HG03460 (cell line): ENCODE results near the gene TTC38.
"Not testable (repeated sequence)": the region's sequence is repeated elsewhere in the genome, so short reads cannot be mapped to it uniquely, and the experiment has no call there.

Source experiments
- ATAC-seq: cut with Tn5 transposase; IDR thresholded peaks from one replicate; pipeline ENCODE4 v1.9.1; 2021; ENCODE audit not compliant: unreplicated experiment

The TTC38 gene

DNA sequence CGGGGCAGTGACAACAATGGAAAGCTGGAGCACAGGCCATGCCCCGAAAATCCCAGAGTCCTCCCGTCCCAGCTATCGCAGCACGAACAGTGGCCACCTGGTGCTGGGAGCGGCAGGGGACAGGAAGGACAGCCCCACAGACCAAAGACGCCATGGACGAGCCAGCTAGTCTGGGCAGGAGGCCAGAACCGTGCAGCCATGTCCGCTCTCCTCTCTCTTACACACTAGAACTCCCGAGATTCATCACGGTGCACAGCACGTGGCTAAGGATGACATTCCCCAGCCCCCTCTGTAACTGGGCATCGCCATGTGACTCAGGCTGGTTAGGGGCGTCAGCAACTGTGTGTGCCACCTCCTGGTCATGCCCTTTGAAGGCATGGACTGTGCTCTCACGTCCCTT is 22.3 kb upstream of the TTC38 start:
- no peak for ATAC-seq

DNA sequence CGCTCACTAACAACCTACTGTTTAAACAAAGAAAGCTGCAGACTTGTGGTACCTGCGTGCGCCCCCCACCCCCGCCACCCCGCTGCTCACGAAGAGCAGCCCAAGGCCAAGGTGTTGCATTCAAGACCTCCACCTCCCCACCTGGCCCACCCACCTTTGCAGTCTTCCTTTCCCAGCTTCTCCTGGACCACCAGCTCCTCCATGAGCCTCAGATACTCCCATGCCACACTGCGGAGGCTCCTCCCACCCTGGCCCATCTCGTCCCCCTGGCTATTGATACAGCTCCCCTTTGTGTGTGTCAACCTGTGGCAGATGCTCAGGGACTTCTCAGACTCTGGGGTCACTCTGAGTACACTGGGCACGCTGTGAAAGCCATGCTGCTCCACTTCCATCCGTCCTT is 21.6 kb upstream of the TTC38 start:
- ATAC-seq, result no peak

DNA sequence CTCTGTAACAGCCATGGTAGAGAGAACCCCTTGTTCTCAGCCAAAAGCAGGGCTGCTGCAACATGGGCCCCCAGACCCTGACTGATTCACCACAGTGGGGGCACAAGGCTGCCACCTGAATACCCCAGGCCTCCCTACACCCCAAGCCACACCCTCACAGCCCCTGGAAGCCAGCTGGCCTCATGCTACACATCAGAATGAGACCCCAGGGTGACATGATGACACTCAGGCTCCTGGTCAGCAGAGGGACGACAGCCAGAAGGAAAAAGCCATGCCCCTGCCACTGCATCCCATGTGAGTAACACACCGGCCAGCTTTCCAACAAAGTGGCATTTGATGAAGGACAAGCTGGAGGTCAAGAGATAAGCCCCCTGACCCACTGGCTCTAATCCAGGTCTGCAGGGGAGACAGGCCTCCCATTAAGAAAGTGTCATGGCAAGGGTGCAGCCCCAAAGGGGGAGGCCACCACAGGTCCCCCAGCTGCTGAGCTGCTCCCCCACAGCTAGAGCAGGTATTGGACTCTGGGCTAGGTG is 20.3 kb upstream of the TTC38 start:
- no peak for ATAC-seq

DNA sequence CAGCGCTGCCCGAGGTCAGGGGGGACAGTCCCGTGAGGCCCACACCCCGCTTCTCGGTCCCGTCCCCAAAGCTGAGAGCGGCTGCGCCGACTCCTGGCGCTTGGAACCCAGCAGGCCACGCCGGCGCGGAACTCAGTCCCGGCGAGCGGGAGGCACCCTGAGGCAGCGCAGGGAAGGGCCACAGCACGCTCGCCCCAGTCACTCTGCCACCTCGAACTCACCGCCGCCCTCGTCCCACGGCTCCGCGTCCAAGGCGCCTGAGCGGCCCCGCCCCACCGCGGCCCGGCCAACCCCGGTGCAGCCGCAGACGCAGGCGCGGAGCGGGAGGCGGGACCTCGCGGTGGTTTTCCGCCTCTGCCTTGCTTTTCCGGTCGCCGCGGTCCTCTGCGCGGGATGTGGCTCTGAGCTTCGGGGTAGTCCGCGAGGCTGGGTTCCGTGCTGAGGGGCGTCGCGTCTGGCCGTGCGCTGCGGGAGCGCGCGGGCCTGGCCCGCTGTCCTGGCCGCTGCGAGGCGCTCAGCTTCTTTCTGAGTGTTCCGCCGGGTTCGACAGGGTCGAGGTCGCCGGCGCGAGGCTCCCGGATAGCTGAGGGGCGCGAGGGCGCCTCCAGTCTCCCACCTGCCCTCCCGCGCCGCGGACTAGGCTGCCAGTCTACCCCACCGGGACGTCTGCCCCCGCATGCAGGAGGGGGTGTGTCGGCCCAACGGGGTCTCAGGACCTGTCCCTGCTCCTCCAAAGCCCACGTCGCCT is 17.6 kb upstream of the TTC38 start, which contains the start of gene CDPF1:
Gene CDPF1 (minus strand): TSS at position 259 of the 748 bp plus-strand sequence. CDS start 2,009 bp downstream, outside the sequence.
- ATAC-seq, result peak; percentile 76

DNA sequence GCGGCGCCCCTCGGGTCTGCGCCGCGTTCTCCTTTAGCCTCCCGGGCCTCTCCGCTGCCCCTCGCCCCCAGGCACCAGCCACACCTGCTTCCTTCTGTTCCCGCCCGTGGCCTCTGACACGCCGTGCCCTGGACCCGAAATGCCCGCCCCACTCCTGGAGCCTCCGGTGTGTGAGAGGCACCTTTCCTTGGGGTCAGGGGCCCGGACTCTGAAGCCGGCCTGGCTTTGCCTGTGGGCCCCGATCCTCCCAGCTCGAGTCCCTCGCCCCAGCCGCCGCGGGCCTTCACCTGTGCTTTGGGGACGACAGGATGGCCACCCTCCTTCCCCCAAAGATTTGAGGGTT is 17.1 kb upstream of the TTC38 start:
- peak; percentile 10 for ATAC-seq

DNA sequence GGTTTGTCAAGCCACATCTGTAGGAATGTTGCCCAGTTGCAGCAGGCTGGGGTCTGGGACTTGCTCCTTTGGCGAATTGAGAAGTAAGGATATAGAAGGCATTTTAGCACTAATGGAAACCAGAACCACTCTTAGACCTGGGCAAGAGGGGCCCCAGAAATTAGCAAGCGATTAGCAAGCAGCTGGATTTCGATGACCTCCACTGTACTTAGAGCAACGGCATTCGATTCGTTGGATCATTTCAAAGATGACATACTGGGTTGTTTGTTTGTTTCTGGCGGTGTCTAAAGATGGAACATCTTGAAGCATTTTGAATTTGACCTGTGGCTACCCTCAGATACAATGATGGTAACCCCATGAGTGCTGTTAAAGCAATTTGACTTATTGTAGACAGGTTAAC is 16.5 kb upstream of the TTC38 start:
- no peak for ATAC-seq

DNA sequence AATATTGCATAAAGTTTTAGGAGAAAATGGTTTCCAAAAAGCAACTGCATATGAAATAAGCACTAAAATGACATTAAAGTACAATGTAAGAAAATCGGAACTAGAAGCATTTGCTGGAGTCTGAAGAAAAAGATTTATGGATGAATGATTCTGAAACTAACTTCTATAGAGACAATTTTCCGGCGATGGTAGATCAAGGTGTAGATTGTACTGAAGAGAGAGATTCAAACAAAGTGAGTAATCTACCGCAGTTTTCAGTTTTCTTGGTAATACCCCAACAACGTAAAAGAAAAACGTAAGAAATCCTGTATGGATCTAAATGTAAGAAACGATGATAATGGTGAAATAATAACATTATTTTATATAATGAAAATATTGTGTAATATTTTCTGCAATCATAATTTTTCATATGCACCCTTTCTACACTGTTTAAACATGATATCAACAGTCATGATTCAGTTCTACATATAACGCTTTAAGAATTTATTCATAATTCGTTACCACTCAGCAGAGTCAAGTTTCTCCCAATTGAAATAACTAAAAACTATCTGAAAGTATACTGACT is 15.9 kb upstream of the TTC38 start:
- ATAC-seq, result no peak

DNA sequence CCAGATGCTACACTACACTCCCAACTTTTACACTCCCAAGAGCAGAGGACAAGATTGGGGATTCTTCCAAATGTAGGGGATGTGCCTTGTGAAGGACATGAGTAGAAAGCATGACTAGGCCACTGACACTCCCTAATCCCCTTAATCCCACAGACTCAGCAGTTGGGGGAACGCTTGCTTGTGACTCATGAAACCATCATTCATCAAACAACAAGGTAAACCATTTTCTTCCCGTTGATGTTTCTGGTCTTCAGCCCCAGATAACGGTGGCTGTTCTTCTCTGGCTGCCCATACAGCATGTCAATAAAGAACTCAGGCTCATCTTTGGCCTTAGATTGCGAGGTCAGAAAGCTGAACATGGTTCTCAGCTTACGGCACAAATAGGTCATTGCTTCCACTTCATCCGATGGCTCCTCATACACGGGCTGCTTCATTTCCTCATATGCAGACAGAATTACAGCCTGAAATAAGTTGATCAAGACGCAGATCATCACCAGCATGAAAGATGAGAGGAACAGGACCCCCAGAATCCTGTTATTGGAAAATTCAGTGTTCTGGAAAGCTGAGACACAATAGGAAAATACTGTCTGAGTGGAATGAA is 11.3 kb upstream of the TTC38 start:
- no peak for ATAC-seq

DNA sequence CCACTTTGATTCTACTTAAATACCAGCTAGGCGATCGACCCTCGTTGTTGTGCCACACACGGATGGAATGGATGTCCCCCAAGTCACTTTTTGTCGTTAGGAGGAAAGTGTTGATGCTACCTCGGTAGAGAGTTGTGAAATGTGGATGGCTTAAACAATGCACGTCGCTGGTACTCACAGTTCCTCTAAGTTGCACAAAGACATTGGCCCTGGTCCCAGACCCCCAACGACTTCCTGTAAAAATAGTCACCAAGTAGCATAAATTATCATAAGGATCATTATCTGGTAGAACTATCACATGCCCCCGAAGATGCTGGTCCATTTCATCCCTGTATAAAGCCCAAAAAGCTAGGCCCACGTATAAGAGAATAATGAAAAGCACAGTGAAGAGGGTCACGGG is 8.4 kb upstream of the TTC38 start:
- ATAC-seq, result no peak

DNA sequence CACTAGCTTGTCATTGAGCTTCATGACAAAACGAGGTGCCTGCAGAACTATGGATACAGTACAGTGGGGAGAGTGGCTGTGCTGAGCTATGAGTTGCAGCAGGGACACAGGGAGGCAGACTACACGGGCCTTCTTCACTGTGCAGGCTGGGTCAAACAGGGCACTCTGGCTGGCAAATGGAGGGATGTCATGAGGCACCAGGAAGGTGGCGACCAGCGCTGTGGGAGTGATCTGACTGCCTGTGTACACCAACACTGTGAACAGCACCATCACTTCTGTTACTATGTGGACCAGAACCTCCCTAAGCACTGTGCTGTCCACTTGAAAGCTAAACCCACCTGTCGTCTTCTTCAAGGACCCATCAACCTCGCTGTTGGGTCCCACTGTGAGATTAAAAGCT is 7.8 kb upstream of the TTC38 start:
- no peak for ATAC-seq

DNA sequence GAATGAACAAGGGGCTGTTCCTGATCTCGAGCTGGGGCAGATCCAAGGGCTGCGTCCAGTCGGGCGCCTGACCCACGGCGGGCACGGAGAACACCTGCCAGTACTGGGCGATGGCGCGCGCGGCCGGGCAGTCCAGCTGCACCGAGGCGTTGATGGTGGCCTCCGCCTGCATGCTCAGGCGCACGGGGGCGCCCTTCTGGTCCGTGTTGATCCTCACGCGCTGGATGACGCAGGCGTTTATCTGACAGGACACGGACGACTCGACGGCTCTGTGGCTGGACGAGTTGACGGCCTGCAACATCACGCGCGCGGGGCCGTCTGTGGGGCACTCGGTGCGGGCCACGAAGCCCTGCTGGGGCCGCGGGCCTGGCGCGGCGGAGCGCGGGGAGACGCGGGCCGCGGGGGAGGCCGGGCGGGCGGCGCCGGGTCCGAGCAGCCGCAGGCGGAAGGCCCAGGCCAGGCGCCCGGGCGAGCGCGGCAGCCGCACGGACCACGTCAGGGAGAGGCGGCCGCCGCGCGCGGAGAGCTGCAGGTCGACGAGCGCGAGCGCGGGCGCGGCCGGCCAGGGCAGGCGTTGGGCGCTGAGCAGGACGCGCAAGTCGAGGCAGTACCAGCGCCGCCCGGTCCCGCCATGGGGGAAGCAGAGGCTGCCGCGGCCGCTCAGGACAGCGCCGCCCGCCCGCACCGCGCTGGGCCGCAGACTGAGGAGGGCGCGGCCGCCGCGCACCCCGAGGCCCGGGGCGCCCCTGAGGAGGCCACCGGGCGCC is 5.2 kb upstream of the TTC38 start:
- ATAC-seq, result no peak

DNA sequence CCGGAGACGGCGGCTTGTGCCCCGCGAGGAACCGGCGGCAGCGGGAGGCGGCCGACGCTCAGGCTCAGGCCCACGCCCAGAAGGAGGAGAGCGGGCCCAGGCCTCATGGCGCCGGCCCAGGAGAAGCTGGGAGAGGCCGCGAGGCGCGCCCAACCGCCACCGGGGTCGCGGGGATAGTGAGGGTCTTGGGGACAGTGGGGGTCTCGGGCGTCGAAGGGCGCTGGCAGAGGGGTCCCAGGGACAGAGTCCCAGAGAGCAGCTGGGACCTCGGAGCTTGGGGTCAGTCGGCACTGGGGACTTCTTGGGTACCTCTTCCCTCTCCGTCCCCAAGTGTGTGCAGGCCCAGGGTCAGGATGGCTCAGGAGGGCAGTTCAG is 4.6 kb upstream of the TTC38 start, which contains the start of gene PKDREJ:
Gene PKDREJ (minus strand): TSS at position 128 of the 375 bp plus-strand sequence. CDS start 21 bp downstream, at position 107.
- ATAC-seq, result no peak

DNA sequence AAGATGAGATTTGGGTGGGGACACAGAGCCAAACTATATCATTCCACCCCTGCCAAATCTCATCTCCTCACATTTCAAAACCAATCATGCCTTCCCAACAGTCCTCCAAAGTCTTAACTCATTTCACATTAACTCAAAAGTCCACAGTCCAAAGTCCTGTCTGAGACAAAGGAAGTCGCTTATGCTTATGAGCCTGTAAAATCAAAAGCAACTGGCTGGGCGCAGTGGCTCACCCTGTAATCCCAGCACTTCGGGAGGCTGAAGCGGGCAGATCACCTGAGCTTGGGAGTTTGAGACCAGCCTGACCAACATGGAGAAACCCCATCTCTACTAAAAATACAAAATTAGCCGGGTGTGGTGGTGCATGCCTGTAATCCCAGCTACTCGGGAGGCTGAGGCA is 3.3 kb upstream of the TTC38 start:
- ATAC-seq, result not testable (repeated sequence)

DNA sequence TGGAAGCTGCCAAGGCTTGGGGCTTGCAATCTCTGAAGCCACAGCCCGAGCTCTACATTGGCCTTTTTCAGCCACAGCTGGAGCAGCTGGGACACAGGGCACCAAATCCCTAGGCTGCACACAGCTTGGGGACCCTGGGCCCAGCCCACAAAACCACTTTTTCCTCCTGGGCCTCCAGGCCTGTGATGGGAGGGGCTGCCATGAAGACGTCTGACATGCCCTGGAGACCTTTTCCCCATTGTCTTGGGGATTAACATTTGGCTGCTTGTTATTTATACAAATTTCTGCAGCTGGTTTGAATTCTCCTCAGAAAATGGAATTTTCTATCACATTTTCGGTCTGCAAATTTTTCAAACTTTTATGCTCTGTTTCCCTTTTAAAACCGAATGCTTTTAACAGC is 2.2 kb upstream of the TTC38 start:
- not testable (repeated sequence) for ATAC-seq

DNA sequence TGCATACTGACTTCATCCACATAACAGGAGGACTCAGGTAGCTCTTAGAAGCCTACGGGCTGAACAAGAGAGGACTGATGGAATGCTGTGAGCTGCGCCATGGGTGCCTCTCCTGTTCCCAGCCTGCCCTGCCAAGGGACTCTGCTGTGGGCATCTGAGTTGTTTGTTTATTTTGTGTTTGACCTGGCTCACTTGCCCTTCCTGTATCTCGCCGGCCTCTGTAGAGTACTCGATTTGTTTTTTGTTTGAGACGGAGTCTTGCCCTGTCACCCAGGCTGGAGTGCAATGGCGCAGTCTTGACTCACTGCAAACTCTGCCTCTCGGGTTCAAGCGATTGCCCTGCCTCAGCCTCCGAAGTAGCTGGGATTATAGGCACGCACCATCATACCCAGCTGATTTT is 1.8 kb downstream of the TTC38 start:
- no peak for ATAC-seq

DNA sequence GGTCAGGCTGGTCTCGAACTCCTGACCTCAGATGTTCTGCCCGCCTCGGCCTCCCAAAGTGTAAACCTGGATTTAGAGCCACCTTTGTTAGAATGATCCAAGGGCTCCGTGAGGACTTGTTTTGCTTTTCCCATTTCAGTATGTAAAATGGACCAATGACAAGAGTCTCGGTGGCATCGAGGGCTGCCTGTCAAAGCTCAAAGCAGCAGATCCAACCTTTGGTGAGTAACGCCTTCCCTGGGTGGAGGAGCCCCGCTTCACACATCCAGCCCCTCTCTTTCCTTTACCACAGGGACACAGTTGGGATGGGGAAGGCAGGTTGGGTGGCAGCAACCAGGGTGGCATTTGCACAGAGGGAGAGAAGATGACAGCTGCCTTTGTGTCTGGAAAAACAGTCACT is 4.4 kb downstream of the TTC38 start:
- ATAC-seq, result no peak

DNA sequence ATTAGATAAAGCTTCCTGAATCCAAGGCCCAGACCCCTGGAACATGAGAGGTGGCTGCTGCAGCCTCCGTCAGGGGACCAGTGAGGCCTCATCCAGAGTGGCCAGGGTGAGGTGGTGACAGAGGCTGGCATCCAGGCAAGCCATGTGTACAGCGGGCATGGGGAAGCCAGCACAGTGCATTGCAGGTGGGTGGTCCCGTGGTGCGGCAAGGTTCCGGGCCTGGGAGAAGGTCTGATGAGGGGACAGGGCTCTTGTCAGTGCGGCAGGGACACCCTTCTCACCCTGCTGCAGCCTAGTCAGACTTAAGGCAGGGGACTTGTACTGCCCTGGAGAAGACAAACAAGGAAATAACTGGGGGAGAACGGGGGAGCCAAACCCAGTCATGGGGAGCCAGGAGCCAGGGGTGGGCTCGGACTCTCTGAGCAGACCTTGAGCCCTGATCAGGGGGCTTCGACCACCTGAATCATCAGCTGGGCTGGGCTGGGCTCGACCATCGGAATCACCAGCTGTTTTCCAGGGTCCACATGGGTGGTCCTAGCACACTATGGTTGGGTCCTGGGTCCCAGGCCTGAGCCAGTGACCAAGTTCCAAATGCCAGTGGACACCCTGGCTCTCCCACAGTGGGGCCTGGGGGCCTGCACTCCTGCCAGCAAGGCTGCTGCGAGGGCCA is 5.1 kb downstream of the TTC38 start:
- ATAC-seq, result no peak

DNA sequence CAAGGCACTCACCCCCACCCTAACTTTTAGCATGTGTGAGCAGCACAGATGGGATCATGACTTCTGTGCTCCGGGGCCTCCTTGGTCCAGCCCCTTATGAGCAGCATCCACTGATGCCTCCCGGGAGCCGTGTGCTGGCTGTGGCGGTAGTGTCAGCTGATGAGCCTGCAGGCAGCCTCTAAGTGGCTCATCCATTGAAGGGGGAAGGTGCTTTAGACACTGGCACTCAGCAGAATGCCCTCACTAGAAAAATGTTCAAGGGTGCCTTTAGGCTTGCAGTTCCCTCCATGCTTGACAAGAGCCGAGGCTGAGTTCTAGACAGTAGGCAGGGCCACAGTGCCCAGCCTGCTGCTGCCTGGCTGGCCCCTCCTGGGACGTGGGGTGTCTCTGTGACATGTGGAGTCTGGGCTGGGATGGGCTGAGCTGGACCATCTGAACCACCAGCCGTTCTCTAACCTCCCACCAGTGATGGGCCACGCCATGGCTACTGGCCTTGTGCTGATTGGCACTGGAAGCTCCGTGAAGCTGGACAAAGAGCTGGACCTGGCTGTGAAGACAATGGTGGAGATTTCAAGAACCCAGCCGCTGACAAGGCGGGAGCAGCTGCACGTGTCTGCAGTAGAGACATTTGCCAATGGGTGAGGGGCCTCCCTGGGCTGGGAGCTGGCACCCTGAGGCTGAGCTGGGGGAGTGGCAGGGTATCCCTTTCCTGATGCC is 5.8 kb downstream of the TTC38 start:
- no peak for ATAC-seq

DNA sequence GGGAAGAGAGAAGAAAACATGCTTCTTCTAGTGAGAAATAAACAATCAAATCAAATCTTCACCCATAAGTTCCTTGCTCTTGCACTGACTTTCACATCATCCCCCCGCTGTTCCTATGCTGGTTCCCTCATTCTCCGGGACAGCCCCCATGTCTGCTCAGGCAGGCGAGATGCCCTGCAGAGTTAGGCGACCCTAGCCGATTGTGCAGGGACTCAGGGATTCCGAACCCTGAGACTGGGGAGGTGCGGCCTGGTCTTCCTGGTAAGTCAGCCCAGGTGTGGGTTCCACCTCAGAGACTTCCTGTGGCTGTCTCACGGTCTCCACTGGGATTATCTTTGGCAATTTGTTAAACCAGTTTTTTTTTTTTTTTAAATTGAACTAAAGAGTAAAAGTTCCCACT is 6.6 kb downstream of the TTC38 start:
- ATAC-seq, result no peak

DNA sequence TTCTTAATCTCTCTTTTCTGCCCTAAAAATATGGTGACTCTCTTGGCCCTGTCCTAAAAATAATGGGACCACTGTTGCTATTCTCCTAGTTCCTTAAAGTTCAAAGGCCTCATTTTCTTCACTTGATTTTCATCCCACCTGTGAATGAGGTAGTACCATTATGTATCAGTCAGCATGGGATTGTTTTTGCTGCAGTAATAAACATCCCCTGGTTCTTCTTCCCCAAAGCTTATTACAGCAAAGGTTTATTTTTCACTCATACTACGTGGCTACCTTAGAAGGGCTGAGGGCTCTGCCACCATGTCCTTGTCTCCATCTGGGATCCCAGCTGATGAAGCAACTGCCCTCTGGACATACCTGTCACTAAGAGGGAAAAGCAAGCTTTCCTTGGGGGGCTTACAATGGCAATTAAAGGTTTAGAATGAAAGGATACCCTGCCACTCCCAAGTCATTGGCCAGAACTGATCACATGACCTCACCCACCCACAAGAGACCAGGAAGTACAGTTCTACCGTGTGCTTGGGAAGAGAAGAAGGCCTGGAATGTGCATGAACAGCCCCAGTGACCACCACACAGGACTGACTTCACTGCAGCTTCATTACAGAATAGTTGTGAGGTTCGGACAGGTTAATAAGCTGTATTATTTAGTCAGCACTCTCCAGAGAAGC is 7.8 kb downstream of the TTC38 start:
- ATAC-seq, result no peak
